GM23338 (cell line): ENCODE measurements around the gene SEPTIN3. TPM values are rescaled to one million over a fixed set of nuclear protein-coding genes. Genes with fewer than 3 reads are reported as not detected.
A peak's percentile ranks its signal among the peaks of the same experiment; 100 is the strongest.

Experiments used
- ATAC-seq: fragments of 200-7000 bp; cut with Tn5 transposase; 3 replicates; pipeline ENCODE4 v1.9.1; 2020
- DNase-seq: peaks from one replicate; pipeline ENCODE4 v3.0.0-alpha.2; 2015; ENCODE audit warnings: low spot score
- H2AFZ ChIP-seq: fragments of 200-600 bp; sonication (generic); 2 replicates; pipeline ENCODE4 v1.8.0; 2016; ENCODE audit warnings: antibody characterized with exemption, mild to moderate bottlenecking, moderate library complexity
- H3F3A ChIP-seq: fragments of 200-600 bp; sonication (generic); replicated peaks from 2 replicates; pipeline ENCODE4 v1.8.0; 2017; ENCODE audit warnings: antibody characterized with exemption, mixed run types, low read depth
- H3K27ac ChIP-seq: fragments of 200-600 bp; sonication (generic); 2 replicates; pipeline ENCODE4 v1.6.1; 2016; ENCODE audit warnings: low read depth
- H3K27me3 ChIP-seq: fragments of 200-600 bp; sonication (generic); 2 replicates; pipeline ENCODE4 v1.8.0; 2016; ENCODE audit warnings: mild to moderate bottlenecking, mixed run types, moderate library complexity; ENCODE audit not compliant: insufficient read depth
- H3K36me3 ChIP-seq: fragments of 200-600 bp; sonication (generic); 2 replicates; pipeline ENCODE4 v1.8.0; 2016; ENCODE audit warnings: mild to moderate bottlenecking; ENCODE audit not compliant: insufficient read depth
- H3K4me1 ChIP-seq: fragments of 200-600 bp; sonication (generic); 2 replicates; pipeline ENCODE4 v1.8.0; 2016; ENCODE audit warnings: mild to moderate bottlenecking, moderate library complexity; ENCODE audit not compliant: insufficient read depth
- H3K4me2 ChIP-seq: fragments of 200-600 bp; sonication (generic); 2 replicates; pipeline ENCODE4 v1.7.1; 2017; ENCODE audit warnings: mixed run types
- H3K4me3 ChIP-seq: fragments of 200-600 bp; sonication (generic); 2 replicates; pipeline ENCODE4 v1.6.1; 2016; ENCODE audit warnings: mixed run types
- H3K79me2 ChIP-seq: fragments of 200-600 bp; sonication (generic); replicated peaks from 2 replicates; pipeline ENCODE4 v1.8.0; 2017; ENCODE audit warnings: mild to moderate bottlenecking; ENCODE audit not compliant: insufficient read depth
- H3K9me2 ChIP-seq: fragments of 200-600 bp; sonication (generic); 2 replicates; pipeline ENCODE4 v1.8.0; 2017; ENCODE audit not compliant: insufficient read depth
- H4K20me1 ChIP-seq: fragments of 200-600 bp; sonication (generic); replicated peaks from 2 replicates; pipeline ENCODE4 v1.8.0; 2017; ENCODE audit warnings: mild to moderate bottlenecking; ENCODE audit not compliant: insufficient read depth
- H3K27ac Mint-ChIP-seq: 2 replicates; pipeline ENCODE4 v1.8.0; 2020; ENCODE audit warnings: inconsistent platforms, mild to moderate bottlenecking, moderate library complexity, mixed read lengths
- H3K27me3 Mint-ChIP-seq: 3 replicates; pipeline ENCODE4 v1.8.0; 2022; ENCODE audit warnings: low read depth, mild to moderate bottlenecking, moderate library complexity, mixed read lengths, inconsistent platforms; ENCODE audit not compliant: insufficient read depth, poor library complexity
- H3K36me3 Mint-ChIP-seq: 3 replicates; pipeline ENCODE4 v1.8.0; 2021; ENCODE audit warnings: low read depth, mild to moderate bottlenecking, inconsistent platforms, moderate library complexity, mixed read lengths
- H3K4me1 Mint-ChIP-seq: 3 replicates; pipeline ENCODE4 v1.8.0; 2020; ENCODE audit warnings: mild to moderate bottlenecking, inconsistent platforms, mixed read lengths
- H3K4me3 Mint-ChIP-seq: 3 replicates; pipeline ENCODE4 v1.8.0; 2021; ENCODE audit warnings: moderate library complexity, mild to moderate bottlenecking, inconsistent platforms, mixed read lengths
- H3K9me3 Mint-ChIP-seq: 3 replicates; pipeline ENCODE4 v1.8.0; 2020; ENCODE audit warnings: moderate library complexity, mild to moderate bottlenecking, inconsistent platforms, mixed read lengths
- CREB1 ChIP-seq: fragments of 250-450 bp; sonication (Bioruptor Pico); IDR thresholded peaks from 2 replicates; pipeline ENCODE4 v1.5.0; 2020; ENCODE audit warnings: low read depth, mild to moderate bottlenecking, moderate library complexity
- EZH2phosphoT487 ChIP-seq: fragments of 200-600 bp; sonication (generic); IDR thresholded peaks from one replicate; pipeline ENCODE4 v1.8.1; 2018; ENCODE audit warnings: antibody characterized with exemption; ENCODE audit not compliant: unreplicated experiment
- NANOG ChIP-seq: IDR thresholded peaks from 2 replicates; pipeline ENCODE4 v1.6.1; 2016; ENCODE audit warnings: antibody characterized with exemption, borderline replicate concordance
- POLR2AphosphoS5 ChIP-seq: IDR thresholded peaks from 2 replicates; pipeline ENCODE4 v1.6.1; 2016; ENCODE audit warnings: antibody characterized with exemption, low read depth
- ZNF114 ChIP-seq: fragments of 250-450 bp; sonication (Bioruptor Pico); IDR thresholded peaks from 2 replicates; pipeline ENCODE4 v1.5.0; 2020; ENCODE audit warnings: mild to moderate bottlenecking, moderate library complexity
- polyA plus RNA-seq: library from polyadenylated mRNA; unstranded; fragments of >200 nt; fragmentation: Nextera tagmentation; extraction: Ambion mirVana; gene quantifications from 2 replicates; pipeline ENCODE4 v1.2.1, GENCODE V29; 2016
- total RNA-seq: library from RNA; depleted of rRNA; stranded (reverse); fragments of >200 nt; shearing (Covaris generic); gene quantifications from 2 replicates; pipeline ENCODE4 v1.2.3, GENCODE V29; 2014
- TF ChIP-seq, protein P1 (sequence below), 2 experiments: fragments of 200-600 bp in 1 of 2; sonication (generic) in 1 of 2; conservative IDR thresholded peaks; 2 replicates each; pipeline versions ENCODE4 v1.5.1 to v1.6.1; 2016 to 2017; ENCODE audit warnings: antibody characterized with exemption in 2 of 2, low read depth in 2 of 2, mild to moderate bottlenecking in 2 of 2, moderate library complexity in 1 of 2
- TF ChIP-seq, protein P2 (sequence below): IDR thresholded peaks from 2 replicates; pipeline ENCODE4 v1.6.1; 2016; ENCODE audit warnings: antibody characterized with exemption
- TF ChIP-seq, protein P3 (sequence below): fragments of 250-450 bp; sonication (Bioruptor Pico); IDR thresholded peaks from 2 replicates; pipeline ENCODE4 v1.5.0; 2020; ENCODE audit warnings: mild to moderate bottlenecking, moderate library complexity

The SEPTIN3 gene
- total and polyA plus RNA-seq, 2 experiments from 2014 or later = 16.4 to 28.4 TPM

DNA sequence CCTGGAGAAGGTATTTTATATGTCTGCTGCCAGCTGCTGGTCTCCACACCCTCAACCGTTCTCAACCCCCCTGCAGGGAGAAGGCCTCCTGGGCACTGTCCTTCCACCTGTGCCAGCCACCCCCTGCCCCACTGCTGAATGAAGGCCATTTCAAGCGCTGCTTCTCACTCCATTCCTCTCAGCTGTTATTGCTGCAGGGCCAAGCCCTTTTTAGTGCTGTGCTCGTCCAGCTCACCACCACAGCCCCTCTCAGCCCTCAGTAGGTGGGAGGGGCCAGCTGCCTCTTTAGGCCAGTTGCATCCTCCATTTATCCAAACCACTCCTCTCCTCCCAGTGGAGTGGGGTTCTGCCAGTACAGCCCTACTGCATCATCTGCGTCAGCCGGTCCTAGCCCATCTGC is 27.6 kb downstream of the SEPTIN3 start:
- DNase-seq = no peak
- H3K4me3 ChIP-seq = no peak overlapping the region
- no peak overlapping the region for H3K4me2 ChIP-seq
- H3K9me3 Mint-ChIP-seq = no peaks in the 10 kb centered on the region
- no peaks in the 10 kb centered on the region for H3K27me3 ChIP-seq
- no peak for ATAC-seq
- no peaks in the 10 kb centered on the region; the same call in 1 of the 2 replicates for H4K20me1 ChIP-seq
- TF ChIP-seq, protein P1, sequence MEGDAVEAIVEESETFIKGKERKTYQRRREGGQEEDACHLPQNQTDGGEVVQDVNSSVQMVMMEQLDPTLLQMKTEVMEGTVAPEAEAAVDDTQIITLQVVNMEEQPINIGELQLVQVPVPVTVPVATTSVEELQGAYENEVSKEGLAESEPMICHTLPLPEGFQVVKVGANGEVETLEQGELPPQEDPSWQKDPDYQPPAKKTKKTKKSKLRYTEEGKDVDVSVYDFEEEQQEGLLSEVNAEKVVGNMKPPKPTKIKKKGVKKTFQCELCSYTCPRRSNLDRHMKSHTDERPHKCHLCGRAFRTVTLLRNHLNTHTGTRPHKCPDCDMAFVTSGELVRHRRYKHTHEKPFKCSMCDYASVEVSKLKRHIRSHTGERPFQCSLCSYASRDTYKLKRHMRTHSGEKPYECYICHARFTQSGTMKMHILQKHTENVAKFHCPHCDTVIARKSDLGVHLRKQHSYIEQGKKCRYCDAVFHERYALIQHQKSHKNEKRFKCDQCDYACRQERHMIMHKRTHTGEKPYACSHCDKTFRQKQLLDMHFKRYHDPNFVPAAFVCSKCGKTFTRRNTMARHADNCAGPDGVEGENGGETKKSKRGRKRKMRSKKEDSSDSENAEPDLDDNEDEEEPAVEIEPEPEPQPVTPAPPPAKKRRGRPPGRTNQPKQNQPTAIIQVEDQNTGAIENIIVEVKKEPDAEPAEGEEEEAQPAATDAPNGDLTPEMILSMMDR (conservative IDR thresholded peaks at IDR 0.05; ENCODE audit: low read depth in 2 of 2) = no peak
- TF ChIP-seq POLR2AphosphoS5 (no peak), EZH2phosphoT487 (no peak), CREB1 (CRISPR knock-in tag) (no peak), ZNF114 (CRISPR knock-in tag) (no peak)
- no peak overlapping the region for H2AFZ ChIP-seq
- H3K36me3 Mint-ChIP-seq = peaks cover 10% of the 10 kb centered on the region
- H3K4me1 Mint-ChIP-seq = peaks cover 8% of the 10 kb centered on the region; the same call in 2 of the 3 replicates
- no peaks in the 10 kb centered on the region for H3K4me1 ChIP-seq
- no peaks in the 10 kb centered on the region for H3K9me2 ChIP-seq
- no peak overlapping the region for H3K4me3 Mint-ChIP-seq
- no peaks in the 10 kb centered on the region for H3F3A ChIP-seq
- H3K79me2 ChIP-seq = no peaks in the 10 kb centered on the region
- no peak overlapping the region for H3K27ac Mint-ChIP-seq
- no peak overlapping the region for H3K27ac ChIP-seq
- peaks cover 1% of the 10 kb centered on the region for H3K27me3 Mint-ChIP-seq
- no peaks in the 10 kb centered on the region for H3K36me3 ChIP-seq

DNA sequence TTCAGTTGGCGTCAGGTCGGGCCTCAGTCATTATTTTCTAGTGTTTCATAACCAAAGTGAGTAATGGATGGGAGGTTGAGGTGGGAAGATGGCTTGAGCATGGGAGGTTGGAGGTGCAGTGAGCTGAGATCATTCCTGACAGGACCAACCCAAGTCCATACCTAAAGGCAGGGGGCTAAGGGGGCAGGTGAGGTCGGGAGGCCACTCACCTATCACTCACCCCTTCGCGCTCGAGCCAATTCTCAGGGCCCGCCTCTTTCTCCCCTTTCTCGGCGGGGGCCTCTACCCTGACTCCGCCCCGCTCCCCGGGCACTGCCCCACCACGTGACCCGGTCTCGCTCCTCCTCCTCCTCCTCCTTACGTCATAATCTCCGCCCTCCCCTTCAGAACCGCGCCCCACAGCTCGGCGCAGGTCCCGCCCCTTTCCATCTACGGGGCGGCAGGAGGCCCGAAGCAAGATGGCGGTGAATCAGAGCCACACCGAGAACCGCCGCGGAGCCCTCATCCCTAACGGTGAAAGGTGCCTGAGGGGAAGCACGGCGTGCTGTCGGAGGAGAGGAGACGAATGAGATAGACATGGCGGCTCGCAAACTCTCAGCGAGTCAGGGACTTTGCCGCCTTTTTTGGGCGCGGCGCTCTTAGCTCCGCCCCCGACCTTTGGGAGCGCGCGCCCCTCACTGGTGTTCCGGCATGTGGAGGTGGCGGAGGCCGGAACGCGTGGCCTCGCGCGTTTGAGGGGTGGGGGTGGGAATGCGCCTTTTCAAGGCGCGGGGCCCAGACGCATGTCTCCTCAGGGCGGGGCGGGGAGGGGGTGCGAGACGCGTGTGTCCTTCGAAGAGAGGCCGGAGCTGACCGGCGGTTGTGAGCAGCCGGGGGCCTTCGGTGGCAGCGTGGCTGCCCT is 29.4 kb downstream of the SEPTIN3 start, which contains the start of gene WBP2NL:
WBP2NL (plus strand) TSS at position 428 of the 901 bp plus-strand sequence; CDS start at position 459, 31 bp downstream.
- H3K4me3 ChIP-seq = no peak within 1 kb of the TSS
- H3K27ac ChIP-seq = no peak within 1 kb of the TSS
- H3K27ac Mint-ChIP-seq = no peak within 1 kb of the TSS
- peaks cover 10% of the 10 kb centered on the region for H3K36me3 Mint-ChIP-seq
- no peaks in the 10 kb centered on the region for H3F3A ChIP-seq
- H3K9me3 Mint-ChIP-seq = no peaks in the 10 kb centered on the region
- no peak within 1 kb of the TSS for H3K4me2 ChIP-seq
- no peaks in the 10 kb centered on the region; the same call in 1 of the 2 replicates for H4K20me1 ChIP-seq
- TF ChIP-seq EZH2phosphoT487 (no peak), NANOG (no peak)
- TF ChIP-seq, protein P2, sequence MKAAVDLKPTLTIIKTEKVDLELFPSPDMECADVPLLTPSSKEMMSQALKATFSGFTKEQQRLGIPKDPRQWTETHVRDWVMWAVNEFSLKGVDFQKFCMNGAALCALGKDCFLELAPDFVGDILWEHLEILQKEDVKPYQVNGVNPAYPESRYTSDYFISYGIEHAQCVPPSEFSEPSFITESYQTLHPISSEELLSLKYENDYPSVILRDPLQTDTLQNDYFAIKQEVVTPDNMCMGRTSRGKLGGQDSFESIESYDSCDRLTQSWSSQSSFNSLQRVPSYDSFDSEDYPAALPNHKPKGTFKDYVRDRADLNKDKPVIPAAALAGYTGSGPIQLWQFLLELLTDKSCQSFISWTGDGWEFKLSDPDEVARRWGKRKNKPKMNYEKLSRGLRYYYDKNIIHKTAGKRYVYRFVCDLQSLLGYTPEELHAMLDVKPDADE = no peak
- TF ChIP-seq, protein P3, sequence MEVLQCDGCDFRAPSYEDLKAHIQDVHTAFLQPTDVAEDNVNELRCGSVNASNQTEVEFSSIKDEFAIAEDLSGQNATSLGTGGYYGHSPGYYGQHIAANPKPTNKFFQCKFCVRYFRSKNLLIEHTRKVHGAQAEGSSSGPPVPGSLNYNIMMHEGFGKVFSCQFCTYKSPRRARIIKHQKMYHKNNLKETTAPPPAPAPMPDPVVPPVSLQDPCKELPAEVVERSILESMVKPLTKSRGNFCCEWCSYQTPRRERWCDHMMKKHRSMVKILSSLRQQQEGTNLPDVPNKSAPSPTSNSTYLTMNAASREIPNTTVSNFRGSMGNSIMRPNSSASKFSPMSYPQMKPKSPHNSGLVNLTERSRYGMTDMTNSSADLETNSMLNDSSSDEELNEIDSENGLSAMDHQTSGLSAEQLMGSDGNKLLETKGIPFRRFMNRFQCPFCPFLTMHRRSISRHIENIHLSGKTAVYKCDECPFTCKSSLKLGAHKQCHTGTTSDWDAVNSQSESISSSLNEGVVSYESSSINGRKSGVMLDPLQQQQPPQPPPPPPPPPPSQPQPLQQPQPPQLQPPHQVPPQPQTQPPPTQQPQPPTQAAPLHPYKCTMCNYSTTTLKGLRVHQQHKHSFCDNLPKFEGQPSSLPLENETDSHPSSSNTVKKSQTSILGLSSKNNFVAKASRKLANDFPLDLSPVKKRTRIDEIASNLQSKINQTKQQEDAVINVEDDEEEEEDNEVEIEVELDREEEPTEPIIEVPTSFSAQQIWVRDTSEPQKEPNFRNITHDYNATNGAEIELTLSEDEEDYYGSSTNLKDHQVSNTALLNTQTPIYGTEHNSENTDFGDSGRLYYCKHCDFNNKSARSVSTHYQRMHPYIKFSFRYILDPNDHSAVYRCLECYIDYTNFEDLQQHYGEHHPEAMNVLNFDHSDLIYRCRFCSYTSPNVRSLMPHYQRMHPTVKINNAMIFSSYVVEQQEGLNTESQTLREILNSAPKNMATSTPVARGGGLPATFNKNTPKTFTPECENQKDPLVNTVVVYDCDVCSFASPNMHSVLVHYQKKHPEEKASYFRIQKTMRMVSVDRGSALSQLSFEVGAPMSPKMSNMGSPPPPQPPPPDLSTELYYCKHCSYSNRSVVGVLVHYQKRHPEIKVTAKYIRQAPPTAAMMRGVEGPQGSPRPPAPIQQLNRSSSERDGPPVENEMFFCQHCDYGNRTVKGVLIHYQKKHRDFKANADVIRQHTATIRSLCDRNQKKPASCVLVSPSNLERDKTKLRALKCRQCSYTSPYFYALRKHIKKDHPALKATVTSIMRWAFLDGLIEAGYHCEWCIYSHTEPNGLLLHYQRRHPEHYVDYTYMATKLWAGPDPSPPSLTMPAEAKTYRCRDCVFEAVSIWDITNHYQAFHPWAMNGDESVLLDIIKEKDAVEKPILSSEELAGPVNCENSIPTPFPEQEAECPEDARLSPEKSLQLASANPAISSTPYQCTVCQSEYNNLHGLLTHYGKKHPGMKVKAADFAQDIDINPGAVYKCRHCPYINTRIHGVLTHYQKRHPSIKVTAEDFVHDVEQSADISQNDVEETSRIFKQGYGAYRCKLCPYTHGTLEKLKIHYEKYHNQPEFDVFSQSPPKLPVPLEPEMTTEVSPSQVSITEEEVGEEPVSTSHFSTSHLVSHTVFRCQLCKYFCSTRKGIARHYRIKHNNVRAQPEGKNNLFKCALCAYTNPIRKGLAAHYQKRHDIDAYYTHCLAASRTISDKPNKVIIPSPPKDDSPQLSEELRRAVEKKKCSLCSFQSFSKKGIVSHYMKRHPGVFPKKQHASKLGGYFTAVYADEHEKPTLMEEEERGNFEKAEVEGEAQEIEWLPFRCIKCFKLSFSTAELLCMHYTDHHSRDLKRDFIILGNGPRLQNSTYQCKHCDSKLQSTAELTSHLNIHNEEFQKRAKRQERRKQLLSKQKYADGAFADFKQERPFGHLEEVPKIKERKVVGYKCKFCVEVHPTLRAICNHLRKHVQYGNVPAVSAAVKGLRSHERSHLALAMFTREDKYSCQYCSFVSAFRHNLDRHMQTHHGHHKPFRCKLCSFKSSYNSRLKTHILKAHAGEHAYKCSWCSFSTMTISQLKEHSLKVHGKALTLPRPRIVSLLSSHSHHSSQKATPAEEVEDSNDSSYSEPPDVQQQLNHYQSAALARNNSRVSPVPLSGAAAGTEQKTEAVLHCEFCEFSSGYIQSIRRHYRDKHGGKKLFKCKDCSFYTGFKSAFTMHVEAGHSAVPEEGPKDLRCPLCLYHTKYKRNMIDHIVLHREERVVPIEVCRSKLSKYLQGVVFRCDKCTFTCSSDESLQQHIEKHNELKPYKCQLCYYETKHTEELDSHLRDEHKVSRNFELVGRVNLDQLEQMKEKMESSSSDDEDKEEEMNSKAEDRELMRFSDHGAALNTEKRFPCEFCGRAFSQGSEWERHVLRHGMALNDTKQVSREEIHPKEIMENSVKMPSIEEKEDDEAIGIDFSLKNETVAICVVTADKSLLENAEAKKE = no peak
- DNase-seq (peak; percentile 37), ATAC-seq (no peak; the same call in 2 of the 3 replicates)
- no peak within 1 kb of the TSS for H3K4me3 Mint-ChIP-seq
- H3K36me3 ChIP-seq = no peaks in the 10 kb centered on the region
- H3K9me2 ChIP-seq = no peaks in the 10 kb centered on the region
- H3K4me1 Mint-ChIP-seq = peaks cover 8% of the 10 kb centered on the region; the same call in 2 of the 3 replicates
- no peaks in the 10 kb centered on the region for H3K79me2 ChIP-seq
- no peak within 1 kb of the TSS for H2AFZ ChIP-seq
- no peaks in the 10 kb centered on the region for H3K27me3 ChIP-seq
- H3K27me3 Mint-ChIP-seq = peaks cover 1% of the 10 kb centered on the region
- H3K4me1 ChIP-seq = no peaks in the 10 kb centered on the region
